ENCODE measurements around the gene NOXA1.

Gene NOXA1

DNA sequence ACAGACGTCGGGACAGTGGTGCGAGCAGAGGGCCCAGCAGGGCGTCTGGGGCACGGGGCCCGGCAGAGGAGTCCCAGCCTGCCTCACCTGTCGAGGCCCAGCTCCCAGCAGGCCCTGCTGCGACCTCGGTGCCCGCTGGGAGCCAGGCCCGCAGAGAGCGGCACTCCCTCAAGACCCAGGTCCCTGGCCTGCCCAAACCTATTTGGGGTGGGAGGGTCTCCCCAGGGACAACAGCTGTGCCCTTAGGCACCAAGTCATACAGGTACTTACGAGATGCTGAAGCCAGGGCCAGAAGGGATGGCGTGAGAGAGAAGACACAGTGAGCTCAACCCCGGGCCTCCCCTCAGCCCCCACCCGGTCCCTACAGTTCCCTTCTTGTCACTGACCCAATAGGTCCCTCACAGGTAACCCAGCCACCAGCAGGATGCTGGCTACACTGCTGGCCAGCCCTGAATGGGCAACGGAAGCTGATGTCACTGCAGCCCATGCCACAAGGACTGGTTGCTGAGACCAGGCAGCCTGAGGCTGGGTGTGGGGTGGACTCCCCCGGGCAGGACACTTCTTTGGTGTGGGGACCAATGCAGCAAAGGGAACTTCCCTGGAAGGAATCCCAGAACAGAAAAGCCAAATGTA lies 32.3 kb downstream of the NOXA1 start:
- DNase-seq = no peak

DNA sequence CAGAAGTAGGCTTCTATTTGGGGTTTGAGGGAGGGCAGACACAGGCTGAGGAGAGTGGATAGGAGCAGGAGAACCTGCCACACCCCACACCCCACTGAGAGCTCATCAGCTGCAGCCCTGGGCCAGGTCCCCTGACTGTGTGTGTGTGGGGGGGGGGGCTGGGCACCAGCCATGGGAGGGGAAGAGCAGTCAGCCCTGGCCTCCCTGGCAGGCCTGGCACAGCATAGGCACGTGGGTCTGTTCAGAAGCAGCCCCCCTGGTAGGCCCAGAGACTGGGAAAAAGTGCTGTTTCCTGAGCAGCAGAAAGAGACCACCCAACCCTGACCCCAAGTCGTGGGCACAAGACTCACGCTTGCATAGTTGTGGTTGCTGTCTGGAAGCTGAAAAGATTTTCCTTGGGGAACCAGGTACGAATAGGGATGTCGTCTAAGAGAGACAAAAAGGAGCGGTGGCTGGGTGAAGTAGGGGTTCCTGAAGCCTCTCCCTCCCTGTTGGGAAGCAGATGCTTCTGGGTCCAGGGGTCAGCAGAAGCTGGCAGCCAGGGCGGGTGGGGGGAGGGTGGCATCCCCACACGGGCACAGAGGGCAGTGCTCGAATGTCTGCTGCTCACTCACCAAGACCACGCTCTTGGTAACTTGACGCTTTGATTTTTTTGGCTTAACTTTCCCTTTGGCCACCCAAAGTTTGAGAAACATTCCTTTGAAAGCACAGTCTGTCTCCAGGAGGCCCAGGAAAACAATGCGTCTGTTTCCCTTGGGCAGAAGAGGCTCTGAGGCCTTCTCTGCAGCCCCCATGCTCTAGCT lies 33.1 kb downstream of the NOXA1 start:
- DNase-seq = no peak

DNA sequence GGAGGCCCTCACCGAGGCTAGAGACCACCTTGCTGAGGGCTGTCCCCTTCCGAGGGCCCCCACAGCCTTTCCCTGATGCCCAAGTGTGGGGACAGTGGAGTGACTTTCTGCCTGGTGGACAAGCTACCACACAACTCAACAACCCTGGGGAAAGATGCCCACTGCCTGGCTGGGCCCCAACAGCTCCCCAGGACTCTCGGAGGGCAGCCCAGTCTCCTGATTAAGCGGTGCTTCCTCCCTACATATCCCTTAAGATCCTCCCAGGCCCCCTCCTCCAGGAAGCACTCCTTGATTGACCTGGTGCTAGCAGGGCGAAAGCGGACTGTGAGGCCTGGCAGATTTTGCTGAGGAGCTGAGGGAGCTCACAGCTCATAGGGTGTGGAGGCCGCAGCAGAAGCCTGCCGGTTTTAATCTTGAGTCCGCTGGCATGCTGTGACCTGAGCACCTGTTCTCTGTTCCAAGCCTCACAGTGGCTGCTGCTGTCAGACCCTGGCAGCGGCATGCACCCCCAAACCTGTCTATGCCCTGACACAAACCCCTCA lies 33.7 kb downstream of the NOXA1 start:
- no peak for DNase-seq

DNA sequence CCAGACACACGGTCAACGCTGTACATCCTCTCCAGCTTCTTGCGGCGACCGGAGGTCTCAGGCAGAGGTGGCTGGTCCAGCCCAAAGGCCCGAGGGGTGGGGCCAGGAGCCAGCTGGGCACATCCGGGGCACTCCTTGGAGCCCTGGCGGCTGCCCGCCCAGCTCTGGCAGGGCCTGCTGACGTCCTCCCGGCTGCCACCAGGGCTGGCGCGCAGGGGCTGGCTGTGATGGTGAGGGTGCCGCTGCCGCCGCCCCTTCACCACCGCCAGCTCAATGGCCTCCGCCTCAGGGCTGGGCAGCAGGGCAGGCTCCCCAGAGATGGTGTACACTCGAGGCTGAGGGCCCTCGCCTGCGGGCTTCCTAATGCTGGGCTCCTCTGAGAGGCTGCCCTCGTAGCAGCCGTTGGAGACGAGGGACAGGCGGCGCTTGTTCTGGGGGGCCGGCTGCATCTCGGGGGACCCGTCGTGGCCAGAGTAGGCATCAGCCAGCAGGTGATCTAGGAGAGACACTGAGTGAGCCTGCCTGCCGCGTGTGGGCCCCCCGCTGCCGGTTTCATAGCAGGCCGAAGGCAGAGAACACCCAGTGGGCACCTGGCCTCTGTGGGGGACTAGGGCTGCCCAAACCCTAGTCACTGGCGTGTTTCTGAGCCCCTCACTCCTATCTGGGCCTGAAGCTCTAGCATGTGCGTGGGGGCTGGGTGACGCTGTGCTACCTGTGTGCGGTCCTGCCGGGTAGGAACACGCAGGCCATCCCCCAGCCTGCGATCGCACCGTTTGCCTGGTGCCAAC lies 34.4 kb downstream of the NOXA1 start:
- DNase-seq = no peak

DNA sequence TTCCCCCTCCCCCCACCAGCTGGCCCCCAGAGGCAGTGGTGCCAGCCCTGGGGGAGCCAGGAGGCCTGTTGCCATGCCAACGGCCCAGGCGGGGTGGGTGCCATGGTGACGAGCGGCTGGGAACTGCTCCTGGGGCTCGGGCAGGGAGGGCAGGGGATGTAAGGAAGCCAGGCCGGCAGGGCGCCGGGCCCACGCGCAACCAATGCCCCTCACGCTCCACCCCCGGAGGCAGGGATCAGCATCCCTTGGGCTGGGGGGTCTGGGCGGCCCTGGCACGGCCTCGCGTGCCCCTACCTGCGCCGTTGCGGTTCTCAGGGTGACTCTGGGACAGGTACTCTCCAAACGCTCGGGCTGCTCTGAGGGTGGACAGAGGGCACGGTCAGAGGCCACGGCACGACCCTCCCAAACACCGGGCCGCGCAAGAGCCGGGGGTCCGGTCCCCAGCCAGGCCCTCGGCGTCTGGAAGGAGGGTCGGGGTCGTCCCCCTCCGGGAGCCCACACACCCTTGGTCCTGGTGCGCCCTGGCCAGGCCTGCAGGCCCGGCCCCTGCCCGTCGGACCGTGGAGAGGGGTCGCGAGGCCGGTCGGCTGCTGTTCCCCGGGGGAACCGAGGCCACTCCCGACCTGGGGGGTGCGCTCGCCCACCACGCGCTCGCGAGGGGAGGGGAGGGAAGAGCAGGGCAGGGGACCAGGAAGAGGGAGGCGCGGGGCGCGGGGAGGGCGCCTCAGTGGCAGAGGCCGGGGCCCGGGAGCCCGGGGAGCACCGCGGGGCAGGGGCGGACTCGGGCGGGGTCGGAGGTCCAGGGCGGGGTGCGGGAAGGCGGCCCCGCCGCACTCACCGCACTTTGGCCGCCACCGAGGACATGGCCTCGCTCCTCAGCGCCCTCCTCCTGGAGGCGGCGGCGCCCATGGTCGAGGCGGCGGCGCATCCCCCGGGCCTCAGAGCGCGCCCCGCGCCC lies 35.3 kb downstream of the NOXA1 start:
- peak; percentile 80 for DNase-seq

DNA sequence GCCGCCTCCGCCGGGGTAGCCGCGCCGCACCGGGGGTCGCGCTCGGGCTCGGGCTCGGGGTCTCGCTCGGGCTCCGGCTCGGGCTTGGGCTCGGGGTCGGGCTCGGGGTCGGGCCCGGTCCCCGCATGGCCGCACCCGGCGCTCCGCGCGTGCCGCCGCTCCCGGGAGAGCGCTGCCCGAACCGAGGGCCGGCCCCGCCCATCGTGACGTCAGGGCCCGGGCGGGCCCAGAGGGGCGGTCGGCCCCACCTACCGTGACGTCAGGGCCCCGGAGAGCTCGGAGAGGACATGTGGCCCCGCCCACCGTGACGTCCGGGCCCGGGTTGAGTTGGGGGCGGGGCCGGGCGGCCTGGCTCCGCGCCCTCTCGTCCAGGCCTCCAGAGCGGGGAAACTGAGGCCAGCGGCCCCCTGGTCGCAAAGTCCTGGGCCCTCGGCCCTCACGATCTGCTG lies 36.0 kb downstream of the NOXA1 start, which contains the start of gene NSMF:
Gene NSMF (minus strand): TSS at position 183 of the 449 bp plus-strand sequence. CDS start 232 bp downstream, outside the sequence.
- DNase-seq = peak; percentile 81

DNA sequence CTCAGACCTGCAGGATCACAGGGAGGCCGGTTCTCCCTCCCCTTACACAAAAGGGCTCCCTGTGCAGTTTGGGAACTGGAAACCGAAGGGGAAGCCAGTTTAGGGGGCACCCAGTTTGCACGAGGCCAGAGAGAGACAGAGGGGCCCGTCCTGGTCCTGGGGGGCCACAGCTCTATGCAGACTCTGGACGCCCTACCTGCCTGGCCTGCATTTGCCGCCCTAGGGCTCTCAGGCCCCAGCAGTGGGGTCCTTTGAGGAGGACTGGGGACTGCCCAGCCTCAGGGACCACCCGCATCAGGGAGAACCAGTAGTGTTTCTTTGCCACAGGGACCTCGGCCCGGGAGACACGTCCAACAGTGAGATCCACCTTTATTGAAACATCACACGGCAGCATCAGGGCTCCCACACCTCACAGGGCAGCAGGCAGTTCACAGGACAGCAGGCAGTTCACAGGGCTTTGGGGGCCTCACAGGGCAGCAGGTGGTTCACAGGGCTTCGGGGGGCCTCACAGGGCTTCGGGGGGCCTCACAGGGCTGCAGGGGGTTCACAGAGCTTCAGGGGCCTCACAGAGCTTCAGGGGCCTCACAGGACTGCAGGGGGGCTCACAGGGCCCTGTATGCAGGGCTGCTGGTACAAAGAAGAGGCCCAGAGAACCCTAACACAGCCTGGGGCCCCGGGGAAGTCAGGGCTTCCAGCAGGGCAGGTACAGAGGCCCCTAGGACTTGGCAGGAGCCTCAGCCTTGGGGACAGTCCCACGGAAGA lies 36.6 kb downstream of the NOXA1 start:
- no peak for DNase-seq

DNA sequence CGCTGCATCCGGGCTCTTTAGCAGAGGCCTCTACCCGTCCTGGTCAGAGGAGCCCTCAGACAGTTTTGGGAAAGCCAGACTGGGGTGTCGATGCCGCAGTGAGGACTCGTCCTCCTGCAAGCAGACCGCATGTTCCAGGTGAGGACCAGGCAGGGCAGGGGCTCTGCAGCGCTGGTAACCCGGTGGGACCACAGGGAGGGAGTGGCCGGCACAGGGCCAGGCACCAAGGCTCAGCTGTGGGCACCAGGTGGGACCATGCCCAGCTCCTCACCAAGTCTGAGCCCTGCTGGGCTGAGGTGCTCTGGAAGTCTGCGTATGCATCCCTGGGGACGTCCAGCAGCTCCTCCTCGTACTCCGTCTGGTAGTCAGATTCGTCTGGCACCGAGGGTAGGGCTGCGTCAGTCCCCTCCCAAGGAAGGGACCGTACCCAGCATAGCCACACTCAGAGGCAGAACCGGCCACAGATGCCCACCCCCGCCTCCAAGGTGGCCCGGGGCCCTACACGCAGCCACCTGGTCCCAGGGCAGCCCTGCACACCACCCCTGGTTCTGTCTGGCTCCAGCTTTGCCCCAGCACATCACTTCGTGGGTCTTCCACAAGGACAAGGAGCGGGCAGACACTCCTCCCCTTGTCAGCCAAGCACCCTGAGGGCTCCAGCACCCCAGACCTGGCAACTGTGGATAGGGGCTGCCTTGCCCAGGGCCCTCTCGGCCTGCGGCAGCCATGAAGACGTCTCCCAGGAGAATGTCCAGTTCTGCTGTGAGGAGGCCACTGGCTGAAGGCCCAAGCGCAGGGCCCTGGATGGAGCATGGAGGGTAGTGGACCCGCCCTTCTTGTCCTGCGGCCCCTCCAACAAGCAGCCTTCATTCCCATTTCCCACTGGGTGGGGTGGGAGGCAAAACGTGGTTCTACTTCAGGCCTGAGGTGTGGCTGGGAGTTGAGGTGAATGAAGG lies 37.4 kb downstream of the NOXA1 start:
- DNase-seq = no peak

DNA sequence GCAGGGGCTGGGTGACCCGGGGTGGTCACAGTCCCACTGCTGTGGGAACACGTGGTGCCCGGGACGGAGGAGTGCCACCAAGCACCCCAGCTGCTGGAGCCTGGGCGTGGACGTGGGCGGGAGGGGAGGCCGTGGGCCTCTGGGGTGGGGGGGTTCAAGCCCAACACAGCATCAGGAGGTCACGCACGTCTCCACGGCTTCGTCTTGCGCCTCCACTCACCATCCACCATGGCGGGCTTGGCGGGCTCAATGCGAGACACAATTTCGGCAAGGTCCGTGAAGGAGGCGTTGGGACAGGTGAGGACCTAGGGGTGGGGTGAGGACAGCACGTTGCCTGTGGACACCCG lies 38.1 kb downstream of the NOXA1 start:
- DNase-seq = no peak

DNA sequence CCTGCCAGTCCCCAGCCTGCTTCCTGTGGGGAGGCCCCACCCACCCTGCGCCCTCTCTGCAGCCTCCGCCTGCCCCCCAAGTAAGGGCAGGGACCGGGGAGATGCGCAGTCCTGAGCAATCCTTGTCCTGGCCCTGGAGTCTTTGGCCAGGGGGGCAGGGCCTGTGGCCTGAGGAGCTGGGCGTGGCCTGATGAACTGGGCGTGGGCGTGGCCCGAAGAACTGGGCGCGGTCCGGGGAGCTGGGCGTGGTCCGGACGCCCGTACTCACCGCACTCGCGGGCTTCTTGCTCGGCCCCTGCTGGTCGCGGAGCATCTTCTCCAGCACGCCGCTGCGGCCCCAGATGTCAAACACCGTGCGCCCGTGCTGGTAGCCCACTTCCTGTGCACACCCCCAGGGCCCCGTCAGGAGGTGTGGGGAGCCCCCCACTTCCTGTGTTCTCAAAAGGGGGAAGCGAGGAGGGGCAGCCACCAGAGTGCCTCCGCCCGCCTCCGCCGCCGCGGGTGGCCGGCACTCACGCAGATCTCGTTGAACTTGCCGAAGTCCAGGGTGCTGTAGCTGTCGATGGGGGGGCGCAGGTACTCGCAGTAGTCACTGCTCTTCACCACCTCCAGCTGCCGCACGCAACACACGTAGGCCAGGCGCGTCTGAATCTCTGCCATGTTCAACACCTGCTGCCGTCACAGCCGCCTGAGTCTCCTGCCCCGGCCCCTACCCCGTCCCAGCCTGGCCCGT lies 38.6 kb downstream of the NOXA1 start:
- no peak for DNase-seq

DNA sequence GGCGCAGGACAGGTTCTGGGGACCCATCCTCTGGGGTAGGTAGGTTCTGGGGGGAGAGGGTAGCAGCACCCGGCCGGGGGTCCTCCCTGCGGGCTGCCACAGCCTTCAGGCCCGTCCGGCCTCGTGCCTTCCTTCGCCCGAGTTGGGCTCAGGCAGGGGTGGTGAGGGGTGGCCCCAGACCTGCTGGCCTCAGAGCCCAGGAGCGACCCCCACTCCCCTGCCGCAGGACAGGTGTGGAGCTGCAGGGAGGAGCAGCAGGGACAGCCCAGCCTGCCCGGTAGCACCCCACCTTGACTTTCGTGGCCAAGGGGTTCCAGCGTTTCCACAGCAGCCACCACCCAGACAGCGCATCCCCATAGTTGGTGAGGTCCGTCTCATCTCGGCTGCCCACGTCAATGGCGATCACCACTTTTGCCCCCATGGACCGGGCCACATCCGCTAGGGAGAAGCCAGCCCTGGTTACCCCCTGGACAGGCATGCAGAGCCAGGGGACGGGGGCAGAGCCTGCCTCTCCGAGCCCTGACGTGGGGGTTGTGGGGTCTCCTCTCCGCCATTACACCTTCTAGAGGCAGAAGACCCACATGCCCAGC lies 39.3 kb downstream of the NOXA1 start:
- DNase-seq = no peak

DNA sequence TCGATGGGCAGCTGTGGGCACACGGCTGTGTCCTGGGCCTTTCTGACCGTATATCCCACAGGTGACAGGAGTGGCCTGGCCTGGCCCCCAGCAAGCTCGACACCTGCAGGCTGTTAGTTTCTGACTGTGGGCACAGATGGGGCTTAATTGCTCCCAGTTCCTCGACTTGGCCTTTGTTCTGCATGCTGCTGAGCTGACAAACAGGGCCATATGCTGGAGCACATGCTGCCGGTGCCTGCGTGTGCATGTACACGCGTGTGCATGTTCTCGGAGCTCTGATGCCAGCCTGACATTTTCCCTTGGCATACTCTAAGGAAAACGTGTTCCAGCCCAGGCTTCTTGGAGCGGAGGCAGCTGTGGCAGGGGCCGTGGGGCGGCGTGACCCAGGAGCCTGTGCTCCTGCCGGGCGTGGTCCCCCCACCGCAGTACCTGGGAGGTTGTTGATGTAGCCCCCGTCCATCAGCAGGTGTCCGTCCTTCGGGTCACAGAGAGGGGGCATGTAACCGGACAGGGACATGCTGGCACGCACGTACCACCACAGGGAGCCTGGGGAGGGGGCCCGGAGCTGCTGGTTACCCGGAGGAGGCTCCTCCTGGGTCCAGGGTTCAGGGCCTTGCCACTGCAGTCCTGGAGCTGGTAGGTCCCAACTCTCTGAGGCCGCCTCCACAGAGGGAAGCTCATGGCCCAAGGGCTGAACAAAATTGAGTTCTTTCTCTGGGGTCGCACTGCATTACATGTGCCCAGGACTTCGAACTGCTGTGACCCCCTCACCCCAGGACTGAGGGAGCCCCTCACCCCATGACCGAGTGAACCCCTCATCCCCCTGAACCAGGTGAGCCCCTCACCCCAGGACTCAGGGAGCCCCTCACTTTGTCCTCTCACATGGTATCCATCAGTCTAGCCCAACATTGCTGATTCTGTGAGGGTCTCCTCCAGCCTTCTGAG lies 40.1 kb downstream of the NOXA1 start:
- DNase-seq = no peak

DNA sequence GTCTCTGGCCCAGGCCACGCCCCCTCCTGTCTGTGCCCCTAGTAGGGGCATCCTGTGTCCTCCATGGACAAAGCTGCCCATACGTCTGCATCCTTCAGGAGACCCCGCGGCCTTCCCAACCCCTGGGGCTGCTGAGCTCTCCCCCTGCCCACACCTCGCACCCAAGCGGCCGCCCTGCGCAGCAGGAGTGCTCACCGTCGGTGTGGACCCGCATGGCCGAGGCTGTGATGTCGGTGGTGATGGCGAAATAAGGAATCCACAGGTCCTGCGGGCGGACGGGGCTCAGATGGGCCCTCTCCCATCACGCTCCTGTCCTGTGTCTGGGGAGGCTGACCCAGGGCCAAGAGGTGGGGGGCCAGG lies 40.7 kb downstream of the NOXA1 start:
- no peak for DNase-seq

DNA sequence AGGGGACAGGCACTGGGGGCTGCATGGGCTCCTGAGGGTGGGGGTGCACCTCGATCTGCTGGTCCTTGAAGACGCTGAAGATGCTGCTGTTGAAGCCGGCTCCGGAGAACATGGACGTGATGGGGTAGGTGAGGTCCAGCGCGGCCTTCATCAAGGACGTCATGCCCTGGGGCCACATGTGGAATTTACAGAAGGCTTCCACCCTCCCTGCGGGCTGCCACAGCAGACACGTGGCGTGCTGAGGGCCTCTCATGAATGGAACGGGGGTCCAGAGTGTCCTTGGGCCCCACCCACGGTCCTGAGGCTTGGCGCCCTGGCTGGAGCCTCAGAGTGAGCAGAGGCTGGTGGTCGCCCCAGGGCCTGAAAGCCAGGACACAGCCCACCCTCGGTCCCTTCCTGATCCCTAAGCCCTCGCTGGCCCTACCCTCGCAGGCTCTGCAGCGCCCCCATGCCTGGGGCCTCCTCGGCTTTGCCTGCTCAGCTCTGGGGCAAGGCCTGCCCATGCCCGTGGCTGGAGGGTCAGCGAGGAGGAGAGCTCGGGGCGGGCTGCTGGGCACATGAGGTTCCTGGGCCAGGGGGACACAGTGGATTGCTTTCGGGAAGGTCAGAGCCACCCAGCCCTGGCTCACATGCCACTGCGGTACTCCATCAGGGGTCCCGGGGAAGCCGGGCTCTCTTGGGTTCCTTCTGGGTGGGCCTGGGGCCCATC lies 41.3 kb downstream of the NOXA1 start:
- no peak for DNase-seq

DNA sequence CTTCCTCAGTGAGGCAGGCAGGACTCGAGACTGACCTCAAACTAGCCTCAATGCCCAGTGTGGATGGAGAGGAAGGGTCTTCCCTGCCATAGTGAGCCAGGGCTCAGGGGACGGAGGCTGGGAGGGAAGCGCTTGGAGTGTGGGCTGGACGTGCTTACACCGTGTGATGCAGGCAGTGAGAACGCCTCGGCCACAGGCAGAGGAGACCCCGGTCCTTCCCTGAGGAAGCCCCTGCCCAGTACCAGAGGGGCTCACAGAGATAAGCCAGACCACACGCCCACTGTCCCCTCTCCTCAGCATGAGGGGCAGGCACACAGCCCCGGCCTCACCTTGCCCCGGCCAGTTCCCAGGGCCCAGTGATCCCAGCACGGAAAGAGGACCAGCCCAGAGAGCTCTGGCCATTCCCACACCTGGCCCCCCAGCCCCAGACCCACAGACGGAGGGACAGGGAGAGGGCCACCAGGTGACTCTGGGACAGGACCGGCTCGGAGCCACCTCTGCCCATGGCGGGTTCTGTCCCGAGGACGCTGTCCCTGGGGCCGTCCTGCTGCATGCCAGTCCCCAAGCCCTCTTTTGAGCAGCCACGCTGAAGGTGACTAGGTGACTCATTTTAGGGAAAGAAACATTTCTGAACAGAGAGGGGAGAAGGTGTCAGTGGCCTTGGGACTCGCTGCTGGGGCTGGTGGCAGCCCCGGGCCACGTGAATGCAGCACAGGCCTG lies 42.0 kb downstream of the NOXA1 start:
- no peak for DNase-seq

DNA sequence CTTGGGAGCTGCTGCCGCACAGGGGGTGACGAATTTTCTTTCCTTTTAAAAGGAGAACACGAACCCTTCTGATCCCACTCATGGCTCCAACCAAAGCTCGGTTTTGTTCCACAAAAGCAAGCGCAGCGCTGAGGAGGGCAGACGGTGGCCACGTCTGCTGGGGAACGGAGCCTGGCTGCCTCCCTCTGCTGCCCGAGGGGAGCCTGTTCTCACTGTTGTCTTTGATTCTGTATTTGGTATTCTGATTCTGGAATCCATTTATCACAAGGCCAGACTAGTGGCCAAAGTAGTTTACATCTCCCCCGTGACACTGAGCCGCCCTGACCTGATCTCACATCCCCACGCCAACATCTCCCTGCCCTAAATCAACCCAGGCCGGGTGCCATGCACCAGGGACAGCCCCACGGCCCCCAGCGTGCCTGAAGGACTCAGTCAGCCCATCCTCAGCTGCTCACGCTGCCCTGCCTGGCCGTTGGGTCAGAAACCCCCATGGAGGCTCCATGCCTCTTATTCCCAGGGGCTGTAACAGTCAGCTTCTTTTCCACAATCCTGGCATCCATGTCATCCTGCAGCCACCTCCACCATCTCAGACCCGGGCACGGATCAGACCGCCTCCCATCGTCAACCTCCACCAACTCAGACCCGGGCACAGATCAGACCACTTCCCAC lies 42.7 kb downstream of the NOXA1 start:
- no peak for DNase-seq

All from NCI-H1105 treated with DMSO at 0.1 percent for 48 hours (cell line).